SK-N-SH treated with all-trans-retinoic acid at 6 μM for 48 hours (cell line): ENCODE data around the gene TNNI3K.

Source experiments
- ATAC-seq: fragments of 200-7000 bp; cut with Tn5 transposase; 3 replicates; pipeline ENCODE4 v1.9.1; 2020; ENCODE audit warnings: mild to moderate bottlenecking, moderate library complexity
- ARNTL ChIP-seq: fragments of 450-650 bp; formaldehyde crosslinking; IDR thresholded peaks from 2 replicates; pipeline ENCODE4 v1.5.0; 2020; ENCODE audit warnings: low read depth, mild to moderate bottlenecking, moderate library complexity, borderline replicate concordance
- CSDC2 ChIP-seq: fragments of 250-450 bp; sonication (Bioruptor Pico); IDR thresholded peaks from 2 replicates; pipeline ENCODE4 v1.5.0; 2020; ENCODE audit warnings: mild to moderate bottlenecking, moderate library complexity
- ESRRG ChIP-seq: fragments of 250-450 bp; sonication (Bioruptor Pico); IDR thresholded peaks from 2 replicates; pipeline ENCODE4 v1.6.1; 2021; ENCODE audit warnings: mild to moderate bottlenecking
- GLIS3 ChIP-seq: fragments of 250-450 bp; sonication (Bioruptor Pico); IDR thresholded peaks from 2 replicates; pipeline ENCODE4 v1.5.0; 2020; ENCODE audit warnings: mild to moderate bottlenecking, moderate library complexity
- ISL1 ChIP-seq: fragments of 250-450 bp; sonication (Bioruptor Pico); IDR thresholded peaks from 2 replicates; pipeline ENCODE4 v2.1.2; 2022; ENCODE audit warnings: mild to moderate bottlenecking, moderate library complexity
- OSR1 ChIP-seq: fragments of 250-450 bp; sonication (Bioruptor Pico); IDR thresholded peaks from 2 replicates; pipeline ENCODE4 v1.8.0; 2022; ENCODE audit warnings: moderate library complexity, mild to moderate bottlenecking, inconsistent platforms
- RARB ChIP-seq: fragments of 250-450 bp; sonication (Bioruptor Pico); IDR thresholded peaks from 2 replicates; pipeline ENCODE4 v1.8.0; 2021; ENCODE audit warnings: mild to moderate bottlenecking, moderate library complexity
- SNAI2 ChIP-seq: fragments of 250-450 bp; sonication (Bioruptor Pico); IDR thresholded peaks from 2 replicates; pipeline ENCODE4 v1.5.0; 2020; ENCODE audit warnings: mild to moderate bottlenecking, moderate library complexity
- TCF4 ChIP-seq: fragments of 250-450 bp; sonication (Bioruptor Pico); IDR thresholded peaks from 2 replicates; pipeline ENCODE4 v1.8.0; 2021; ENCODE audit warnings: mild to moderate bottlenecking, moderate library complexity, borderline replicate concordance
- ZC3H10 ChIP-seq: fragments of 250-450 bp; sonication (Bioruptor Pico); IDR thresholded peaks from 2 replicates; pipeline ENCODE4 v1.5.1; 2021; ENCODE audit warnings: mild to moderate bottlenecking, moderate library complexity
- ZFP3 ChIP-seq: fragments of 250-450 bp; sonication (Bioruptor Pico); IDR thresholded peaks from 2 replicates; pipeline ENCODE4 v1.5.0; 2020; ENCODE audit warnings: mild to moderate bottlenecking, moderate library complexity
- ZFP30 ChIP-seq: fragments of 450-650 bp; formaldehyde crosslinking; IDR thresholded peaks from 2 replicates; pipeline ENCODE4 v1.5.0; 2022; ENCODE audit warnings: mild to moderate bottlenecking, moderate library complexity
- ZNF565 ChIP-seq: fragments of 450-650 bp; formaldehyde crosslinking; conservative IDR thresholded peaks from 2 replicates; pipeline ENCODE4 v1.5.0; 2020; ENCODE audit warnings: low read depth, mild to moderate bottlenecking, moderate library complexity
- ZNF70 ChIP-seq: fragments of 450-650 bp; formaldehyde crosslinking; IDR thresholded peaks from 2 replicates; pipeline ENCODE4 v1.5.0; 2020; ENCODE audit warnings: mild to moderate bottlenecking, moderate library complexity
- ZNF8 ChIP-seq: fragments of 450-650 bp; formaldehyde crosslinking; IDR thresholded peaks from 2 replicates; pipeline ENCODE4 v1.5.0; 2020; ENCODE audit warnings: mild to moderate bottlenecking, moderate library complexity
- TF ChIP-seq, protein P1 (sequence below): fragments of 250-450 bp; sonication (Bioruptor Pico); IDR thresholded peaks from 2 replicates; pipeline ENCODE4 v1.5.0; 2020; ENCODE audit warnings: mild to moderate bottlenecking, moderate library complexity
- TF ChIP-seq, protein P2 (sequence below): fragments of 250-450 bp; sonication (Bioruptor Pico); IDR thresholded peaks from 2 replicates; pipeline ENCODE4 v1.5.1; 2020; ENCODE audit warnings: low read depth, mild to moderate bottlenecking, moderate library complexity
- TF ChIP-seq, protein P3 (sequence below): fragments of 250-450 bp; sonication (Bioruptor Pico); IDR thresholded peaks from 2 replicates; pipeline ENCODE4 v1.5.1; 2021; ENCODE audit warnings: mild to moderate bottlenecking, moderate library complexity
- TF ChIP-seq, protein P4 (sequence below): fragments of 250-450 bp; sonication (Bioruptor Pico); IDR thresholded peaks from 2 replicates; pipeline ENCODE4 v1.8.0; 2020; ENCODE audit warnings: mild to moderate bottlenecking, moderate library complexity, borderline replicate concordance

The TNNI3K gene

DNA sequence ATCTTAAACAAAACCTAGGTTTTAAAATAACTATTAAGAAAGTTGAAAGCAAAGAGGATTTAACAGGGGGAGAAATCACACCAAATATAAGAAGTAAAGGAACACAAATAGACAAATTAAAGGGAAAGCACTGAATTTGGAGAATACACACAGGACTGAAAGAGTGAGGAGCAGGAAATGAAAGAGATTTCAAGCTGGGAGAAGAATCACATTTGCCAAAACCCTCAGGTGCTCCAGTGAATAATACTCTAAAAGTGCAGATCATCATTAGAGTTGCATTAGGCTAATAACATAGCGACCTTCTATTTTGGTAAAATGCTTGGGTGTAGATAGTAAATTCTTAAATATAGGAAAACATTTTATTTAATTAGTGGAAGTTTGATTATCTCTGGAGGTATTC is 127.5 kb downstream of the TNNI3K start (continued):
- TF ChIP-seq RARB (CRISPR knock-in tag) (no peak), OSR1 (no peak), GLIS3 (CRISPR knock-in tag) (no peak), ARNTL (CRISPR knock-in tag) (no peak), CSDC2 (CRISPR knock-in tag) (no peak)
- TF ChIP-seq, protein P1, sequence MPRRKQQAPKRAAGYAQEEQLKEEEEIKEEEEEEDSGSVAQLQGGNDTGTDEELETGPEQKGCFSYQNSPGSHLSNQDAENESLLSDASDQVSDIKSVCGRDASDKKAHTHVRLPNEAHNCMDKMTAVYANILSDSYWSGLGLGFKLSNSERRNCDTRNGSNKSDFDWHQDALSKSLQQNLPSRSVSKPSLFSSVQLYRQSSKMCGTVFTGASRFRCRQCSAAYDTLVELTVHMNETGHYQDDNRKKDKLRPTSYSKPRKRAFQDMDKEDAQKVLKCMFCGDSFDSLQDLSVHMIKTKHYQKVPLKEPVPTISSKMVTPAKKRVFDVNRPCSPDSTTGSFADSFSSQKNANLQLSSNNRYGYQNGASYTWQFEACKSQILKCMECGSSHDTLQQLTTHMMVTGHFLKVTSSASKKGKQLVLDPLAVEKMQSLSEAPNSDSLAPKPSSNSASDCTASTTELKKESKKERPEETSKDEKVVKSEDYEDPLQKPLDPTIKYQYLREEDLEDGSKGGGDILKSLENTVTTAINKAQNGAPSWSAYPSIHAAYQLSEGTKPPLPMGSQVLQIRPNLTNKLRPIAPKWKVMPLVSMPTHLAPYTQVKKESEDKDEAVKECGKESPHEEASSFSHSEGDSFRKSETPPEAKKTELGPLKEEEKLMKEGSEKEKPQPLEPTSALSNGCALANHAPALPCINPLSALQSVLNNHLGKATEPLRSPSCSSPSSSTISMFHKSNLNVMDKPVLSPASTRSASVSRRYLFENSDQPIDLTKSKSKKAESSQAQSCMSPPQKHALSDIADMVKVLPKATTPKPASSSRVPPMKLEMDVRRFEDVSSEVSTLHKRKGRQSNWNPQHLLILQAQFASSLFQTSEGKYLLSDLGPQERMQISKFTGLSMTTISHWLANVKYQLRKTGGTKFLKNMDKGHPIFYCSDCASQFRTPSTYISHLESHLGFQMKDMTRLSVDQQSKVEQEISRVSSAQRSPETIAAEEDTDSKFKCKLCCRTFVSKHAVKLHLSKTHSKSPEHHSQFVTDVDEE: no peak
- TF ChIP-seq, all 23 proteins: peak for 0

DNA sequence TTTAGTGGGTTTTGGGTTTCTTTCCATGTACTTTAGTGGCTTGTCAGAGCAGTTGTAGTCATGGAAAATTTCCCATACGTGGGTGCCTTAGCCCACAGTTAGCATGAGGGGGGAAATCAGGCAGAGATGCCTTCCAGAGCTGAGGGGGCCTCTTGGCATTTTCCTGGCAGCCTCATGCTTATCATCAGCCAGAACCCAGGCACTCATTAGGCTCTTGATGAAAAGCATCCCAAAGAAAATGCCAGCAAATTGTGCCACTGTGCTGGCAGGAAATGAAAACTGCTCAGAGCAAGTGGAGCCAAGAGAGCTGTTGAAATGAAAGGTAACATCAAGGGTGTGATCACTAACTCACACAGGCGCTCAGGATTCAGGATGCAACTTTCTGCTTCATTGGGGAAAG is 128.0 kb downstream of the TNNI3K start:
- TF ChIP-seq, protein P2, sequence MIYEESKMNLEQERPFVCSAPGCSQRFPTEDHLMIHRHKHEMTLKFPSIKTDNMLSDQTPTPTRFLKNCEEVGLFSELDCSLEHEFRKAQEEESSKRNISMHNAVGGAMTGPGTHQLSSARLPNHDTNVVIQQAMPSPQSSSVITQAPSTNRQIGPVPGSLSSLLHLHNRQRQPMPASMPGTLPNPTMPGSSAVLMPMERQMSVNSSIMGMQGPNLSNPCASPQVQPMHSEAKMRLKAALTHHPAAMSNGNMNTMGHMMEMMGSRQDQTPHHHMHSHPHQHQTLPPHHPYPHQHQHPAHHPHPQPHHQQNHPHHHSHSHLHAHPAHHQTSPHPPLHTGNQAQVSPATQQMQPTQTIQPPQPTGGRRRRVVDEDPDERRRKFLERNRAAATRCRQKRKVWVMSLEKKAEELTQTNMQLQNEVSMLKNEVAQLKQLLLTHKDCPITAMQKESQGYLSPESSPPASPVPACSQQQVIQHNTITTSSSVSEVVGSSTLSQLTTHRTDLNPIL (CRISPR knock-in tag): no peak
- TF ChIP-seq ISL1 (CRISPR knock-in tag): peak; percentile 54
- no peak for TF ChIP-seq OSR1
- no peak for TF ChIP-seq ARNTL (CRISPR knock-in tag)
- TF ChIP-seq ESRRG (CRISPR knock-in tag): no peak
- no peak for TF ChIP-seq ZFP3 (CRISPR knock-in tag)
- TF ChIP-seq, protein P1: peak; percentile 64; the same call in 1 of the 2 replicates
- peak; percentile 45; the same call in 2 of the 3 replicates for ATAC-seq

DNA sequence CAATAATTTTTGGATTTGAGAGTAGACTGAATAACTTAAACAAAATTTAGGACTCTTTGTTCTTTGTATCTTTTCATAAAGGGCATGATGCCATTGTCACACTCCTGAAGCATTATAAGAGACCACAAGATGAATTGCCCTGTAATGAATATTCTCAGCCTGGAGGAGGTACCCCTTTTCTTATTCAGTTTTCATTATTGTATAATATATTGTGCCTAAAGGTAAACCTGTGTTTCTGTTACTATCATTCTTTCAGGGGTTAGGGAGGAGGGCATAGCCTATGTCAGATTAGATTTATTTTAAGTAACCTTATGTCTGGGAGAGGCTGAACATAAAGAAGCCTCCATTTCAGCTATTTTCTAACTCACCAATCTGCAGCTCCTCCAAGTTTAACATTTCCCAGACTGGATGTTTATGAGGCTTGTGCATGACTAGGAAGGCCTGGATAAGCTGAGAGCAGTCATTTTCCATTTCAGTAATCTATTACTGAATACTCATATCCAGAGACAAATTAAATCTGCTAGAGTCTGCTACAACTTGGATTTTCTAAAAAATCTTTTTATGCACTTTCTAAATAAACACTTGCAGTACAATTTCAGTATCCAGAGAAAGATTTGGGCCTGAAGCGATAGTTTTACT is 132.1 kb downstream of the TNNI3K start:
- TF ChIP-seq GLIS3 (CRISPR knock-in tag) (no peak), ZFP30 (CRISPR knock-in tag) (no peak), RARB (CRISPR knock-in tag) (no peak), ZNF70 (CRISPR knock-in tag) (no peak), ZNF8 (CRISPR knock-in tag) (no peak), ZNF565 (CRISPR knock-in tag) (no peak), ZFP3 (CRISPR knock-in tag) (no peak)
- TF ChIP-seq, protein P3, sequence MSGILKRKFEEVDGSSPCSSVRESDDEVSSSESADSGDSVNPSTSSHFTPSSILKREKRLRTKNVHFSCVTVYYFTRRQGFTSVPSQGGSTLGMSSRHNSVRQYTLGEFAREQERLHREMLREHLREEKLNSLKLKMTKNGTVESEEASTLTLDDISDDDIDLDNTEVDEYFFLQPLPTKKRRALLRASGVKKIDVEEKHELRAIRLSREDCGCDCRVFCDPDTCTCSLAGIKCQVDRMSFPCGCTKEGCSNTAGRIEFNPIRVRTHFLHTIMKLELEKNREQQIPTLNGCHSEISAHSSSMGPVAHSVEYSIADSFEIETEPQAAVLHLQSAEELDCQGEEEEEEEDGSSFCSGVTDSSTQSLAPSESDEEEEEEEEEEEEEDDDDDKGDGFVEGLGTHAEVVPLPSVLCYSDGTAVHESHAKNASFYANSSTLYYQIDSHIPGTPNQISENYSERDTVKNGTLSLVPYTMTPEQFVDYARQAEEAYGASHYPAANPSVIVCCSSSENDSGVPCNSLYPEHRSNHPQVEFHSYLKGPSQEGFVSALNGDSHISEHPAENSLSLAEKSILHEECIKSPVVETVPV (CRISPR knock-in tag): no peak
- TF ChIP-seq, protein P2 (CRISPR knock-in tag): no peak
- no peak for ATAC-seq

DNA sequence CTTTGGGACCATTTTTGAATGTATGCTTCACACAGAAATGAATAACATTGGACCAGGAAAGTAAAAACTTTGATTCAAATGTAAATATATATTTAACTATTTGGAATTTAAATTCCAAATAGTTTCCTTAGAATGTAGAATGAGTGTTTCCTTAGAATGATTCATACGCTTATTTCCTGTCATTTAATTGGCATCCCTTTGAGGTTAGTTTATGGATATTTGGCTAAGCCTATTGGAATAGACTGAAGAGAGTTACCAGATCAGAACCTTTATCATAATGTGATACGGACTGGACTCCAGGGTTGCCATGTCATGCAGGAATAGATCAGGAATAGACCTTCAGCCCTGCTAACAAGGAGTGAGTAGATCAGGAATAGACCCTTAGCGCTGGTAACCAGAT is 133.1 kb downstream of the TNNI3K start:
- TF ChIP-seq, protein P4, sequence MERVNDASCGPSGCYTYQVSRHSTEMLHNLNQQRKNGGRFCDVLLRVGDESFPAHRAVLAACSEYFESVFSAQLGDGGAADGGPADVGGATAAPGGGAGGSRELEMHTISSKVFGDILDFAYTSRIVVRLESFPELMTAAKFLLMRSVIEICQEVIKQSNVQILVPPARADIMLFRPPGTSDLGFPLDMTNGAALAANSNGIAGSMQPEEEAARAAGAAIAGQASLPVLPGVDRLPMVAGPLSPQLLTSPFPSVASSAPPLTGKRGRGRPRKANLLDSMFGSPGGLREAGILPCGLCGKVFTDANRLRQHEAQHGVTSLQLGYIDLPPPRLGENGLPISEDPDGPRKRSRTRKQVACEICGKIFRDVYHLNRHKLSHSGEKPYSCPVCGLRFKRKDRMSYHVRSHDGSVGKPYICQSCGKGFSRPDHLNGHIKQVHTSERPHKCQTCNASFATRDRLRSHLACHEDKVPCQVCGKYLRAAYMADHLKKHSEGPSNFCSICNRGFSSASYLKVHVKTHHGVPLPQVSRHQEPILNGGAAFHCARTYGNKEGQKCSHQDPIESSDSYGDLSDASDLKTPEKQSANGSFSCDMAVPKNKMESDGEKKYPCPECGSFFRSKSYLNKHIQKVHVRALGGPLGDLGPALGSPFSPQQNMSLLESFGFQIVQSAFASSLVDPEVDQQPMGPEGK: no peak
- TF ChIP-seq CSDC2 (CRISPR knock-in tag) (no peak), TCF4 (no peak), OSR1 (no peak), RARB (CRISPR knock-in tag) (no peak), ZFP3 (CRISPR knock-in tag) (no peak), ZNF70 (CRISPR knock-in tag) (no peak), SNAI2 (no peak), ZC3H10 (no peak)
- TF ChIP-seq, protein P3 (CRISPR knock-in tag): no peak
- ATAC-seq: no peak
